SKM-1 (cell line): Measurements from ENCODE around the gene NRF1.
"Not testable (repeated sequence)": the region's sequence is repeated elsewhere in the genome, so short reads cannot be mapped to it uniquely, and the experiment has no call there.

Experiments used
- DNase-seq: peaks from one replicate; lab custom pipeline; 2025; ENCODE audit not compliant: unreplicated experiment; lab: John Stamatoyannopoulos, UW

Gene NRF1

DNA sequence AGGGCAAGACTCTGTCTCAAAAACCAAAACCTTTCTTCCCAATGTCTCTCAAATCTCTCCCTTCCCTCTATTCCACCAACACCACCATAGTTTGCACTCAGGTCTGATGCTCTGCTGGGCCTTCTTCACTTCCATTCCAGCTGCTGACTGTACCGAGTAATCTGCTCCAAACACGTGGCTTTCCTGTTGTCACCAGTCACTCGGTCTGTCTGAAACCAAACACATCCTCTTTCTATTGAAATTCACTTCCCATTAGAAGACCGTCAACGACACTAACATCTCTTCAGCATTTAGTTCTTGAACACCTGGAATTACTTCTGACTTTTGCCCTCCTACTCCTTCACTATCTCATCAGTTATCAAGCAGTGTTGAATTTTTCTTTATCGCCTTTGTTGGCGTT is 4.7 kb upstream of the NRF1 start:
- DNase-seq: peak; percentile 45

- DNase-seq: peak; percentile 51
Measured at GRCh38 chr7:129607471-129608120, 3.9 kb upstream of the NRF1 start.

GRCh38 chr7:129609666-129610065 is 1.9 kb upstream of the NRF1 start:
- no peak for DNase-seq

DNA sequence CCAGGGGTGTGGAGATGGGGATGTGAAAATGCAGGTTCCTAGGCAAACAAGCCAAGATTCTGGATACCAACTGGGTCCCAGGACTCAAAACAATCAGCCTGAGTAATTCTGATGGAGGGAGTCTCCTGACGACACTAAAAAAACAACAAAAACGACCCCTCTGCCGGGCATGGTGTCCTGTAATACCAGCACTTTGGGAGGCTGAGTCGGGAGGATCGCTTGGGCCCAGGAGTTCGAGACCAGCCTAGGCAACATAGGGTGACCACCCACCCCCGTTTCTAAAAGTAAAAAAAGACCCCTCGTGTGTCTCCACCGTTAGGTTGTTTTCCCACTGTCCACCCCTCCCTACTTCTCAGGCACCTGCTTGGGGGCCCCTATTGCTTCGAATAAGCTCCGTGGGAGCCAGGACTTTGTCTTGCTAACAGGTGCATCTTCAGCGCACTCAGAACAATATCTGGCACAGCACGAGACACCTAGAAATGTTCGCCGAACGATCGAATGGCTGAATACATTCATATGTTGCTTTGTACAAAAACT is 743 bp upstream of the NRF1 start:
- no peak for DNase-seq

DNA sequence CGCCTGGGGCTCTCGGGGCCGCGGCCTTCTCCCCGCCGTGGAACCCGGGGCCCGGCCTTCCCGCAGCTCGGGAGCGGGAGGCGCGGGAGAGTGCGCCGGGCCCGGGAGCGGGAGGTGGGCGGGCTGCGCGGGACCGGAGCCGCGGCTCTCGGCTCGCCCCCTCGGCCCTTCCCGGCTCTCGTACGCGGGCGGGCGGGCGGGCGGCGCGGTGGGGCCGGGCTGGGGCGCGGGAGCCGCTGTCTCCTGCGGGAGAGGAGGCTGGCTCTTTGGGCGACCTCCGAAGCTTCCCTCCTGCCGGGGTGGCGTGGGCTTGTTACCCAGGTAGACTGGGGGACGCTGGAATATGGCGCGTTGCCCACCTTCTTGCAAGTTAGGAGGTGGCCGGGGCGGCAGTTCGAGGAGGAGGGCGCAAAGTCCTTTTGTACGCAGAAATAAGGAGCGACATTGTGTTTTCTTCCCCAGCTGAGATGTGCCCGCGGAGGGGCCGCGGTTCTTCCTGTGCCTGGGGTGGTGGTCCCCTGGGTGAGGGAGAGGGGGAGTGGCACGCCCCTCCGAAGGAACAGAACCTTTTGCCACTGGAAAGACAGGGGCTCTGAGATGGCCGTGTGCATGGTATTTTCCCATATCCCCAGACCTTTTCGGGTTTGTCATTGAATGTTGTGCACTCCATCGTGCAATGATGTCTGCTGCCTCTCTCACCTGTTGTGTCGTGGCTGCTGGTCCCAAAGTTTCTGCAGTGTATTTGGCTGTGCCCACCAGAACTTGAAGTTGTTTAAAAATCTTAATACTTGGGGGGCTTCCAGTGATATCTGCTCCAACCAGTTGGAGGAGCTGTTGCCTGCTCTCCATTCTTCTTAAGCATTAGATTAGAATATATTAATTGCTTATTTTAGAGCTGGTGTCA is 844 bp downstream of the NRF1 start:
- no peak for DNase-seq

DNA sequence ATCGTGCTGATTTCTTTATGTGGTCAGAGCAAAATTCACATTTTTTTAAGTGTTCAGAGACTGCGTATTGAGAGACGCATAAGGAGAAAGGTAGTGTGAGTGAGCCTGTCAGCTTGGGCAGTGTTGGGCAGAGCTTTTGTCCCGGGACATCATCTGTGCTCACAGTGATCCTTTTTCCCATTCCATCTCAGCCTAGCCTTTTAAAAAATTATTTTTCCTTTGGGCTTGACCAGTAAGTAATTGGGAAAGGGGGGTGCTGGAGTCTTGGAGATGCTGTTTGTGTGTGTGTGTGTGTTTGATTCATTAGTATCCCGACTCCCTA is 1.5 kb downstream of the NRF1 start:
- no peak for DNase-seq

DNA sequence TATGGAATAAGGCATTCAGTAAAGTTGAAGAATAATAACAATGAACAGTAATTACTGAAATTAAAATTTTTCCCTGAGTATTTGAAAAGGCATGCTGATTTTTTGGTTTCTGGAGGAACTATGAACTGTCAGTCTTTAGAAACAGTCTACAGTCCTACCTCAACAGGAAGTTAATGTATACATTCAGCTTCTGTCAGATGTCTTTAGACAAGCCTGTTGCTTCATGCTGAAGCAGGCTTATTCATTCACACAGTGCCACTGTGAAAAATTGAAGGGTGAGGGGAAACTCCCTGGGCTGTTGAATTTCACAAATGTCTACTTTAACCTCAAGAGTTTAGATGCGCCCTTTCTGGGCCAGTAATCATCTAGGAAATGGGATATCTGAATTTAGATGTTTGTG is 3.5 kb downstream of the NRF1 start:
- DNase-seq: peak; percentile 69

DNA sequence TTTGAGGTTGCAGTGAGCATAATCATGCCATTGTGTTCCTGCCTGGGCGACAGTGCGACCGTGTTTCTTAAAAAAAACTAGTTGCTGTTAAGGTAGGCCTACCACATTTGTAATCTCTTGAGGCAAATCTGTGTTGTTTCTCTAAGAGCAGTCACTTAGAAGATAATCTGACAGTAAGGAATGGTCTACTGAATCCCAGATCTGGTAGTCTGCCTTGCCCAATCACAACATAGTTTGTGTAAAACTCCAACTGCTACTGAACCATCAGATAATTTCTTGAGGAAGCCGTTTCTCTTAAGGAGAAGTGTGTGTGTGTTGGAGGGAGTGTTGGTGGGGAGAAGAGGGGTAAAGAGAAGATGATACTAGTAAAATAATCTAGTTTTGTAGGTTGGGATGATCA is 5.0 kb downstream of the NRF1 start:
- peak; percentile 7 for DNase-seq

GRCh38 chr7:129617178-129617577 is 5.7 kb downstream of the NRF1 start:
- DNase-seq: peak; percentile 50

DNA sequence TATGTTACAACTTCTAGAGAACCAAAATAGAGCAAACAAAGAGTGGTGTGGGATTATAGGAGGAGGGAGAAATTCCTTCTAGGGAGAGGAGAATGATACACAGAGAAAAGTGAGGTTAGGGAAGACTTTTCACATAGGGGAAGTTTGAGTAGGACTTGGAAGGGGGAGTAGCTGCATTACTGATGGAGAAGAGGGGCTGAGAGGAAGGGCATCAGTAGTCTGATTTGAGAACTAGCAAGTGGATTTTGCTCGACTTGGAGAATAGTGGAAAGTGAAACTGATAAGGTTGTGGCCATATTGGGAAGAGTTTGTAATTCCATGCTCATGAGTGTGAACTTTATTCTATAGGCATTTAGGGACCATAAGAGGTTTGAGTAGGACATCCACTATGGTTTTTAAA is 6.1 kb downstream of the NRF1 start:
- no peak for DNase-seq

DNA sequence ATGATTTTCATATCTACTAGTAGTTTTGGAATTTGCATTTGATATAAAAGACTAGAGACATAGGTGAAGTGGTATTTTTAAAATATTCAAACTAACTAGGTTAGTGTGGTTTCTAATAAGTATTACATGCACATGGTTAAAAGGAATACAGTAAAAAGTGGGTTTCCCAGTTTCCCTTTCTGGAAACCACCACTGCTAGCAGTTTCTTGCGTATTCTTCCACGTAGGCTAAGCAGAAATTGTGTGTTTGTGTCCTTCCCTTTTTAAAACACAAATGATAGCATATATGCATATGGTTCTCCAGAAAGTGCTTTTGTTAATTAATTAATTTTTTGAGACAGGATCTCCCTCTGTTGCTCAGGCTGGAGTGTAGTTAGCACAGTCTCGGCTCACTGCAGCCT is 15.4 kb downstream of the NRF1 start:
- no peak for DNase-seq

- no peak for DNase-seq
Measured at GRCh38 chr7:129630341-129630740, 18.8 kb downstream of the NRF1 start.

- DNase-seq: no peak
Measured at GRCh38 chr7:129634361-129635034, 23.0 kb downstream of the NRF1 start.

GRCh38 chr7:129635300-129636029 is 23.9 kb downstream of the NRF1 start:
- DNase-seq: peak; percentile 54

GRCh38 chr7:129636030-129636550 is 24.6 kb downstream of the NRF1 start:
- not testable (repeated sequence) for DNase-seq

DNA sequence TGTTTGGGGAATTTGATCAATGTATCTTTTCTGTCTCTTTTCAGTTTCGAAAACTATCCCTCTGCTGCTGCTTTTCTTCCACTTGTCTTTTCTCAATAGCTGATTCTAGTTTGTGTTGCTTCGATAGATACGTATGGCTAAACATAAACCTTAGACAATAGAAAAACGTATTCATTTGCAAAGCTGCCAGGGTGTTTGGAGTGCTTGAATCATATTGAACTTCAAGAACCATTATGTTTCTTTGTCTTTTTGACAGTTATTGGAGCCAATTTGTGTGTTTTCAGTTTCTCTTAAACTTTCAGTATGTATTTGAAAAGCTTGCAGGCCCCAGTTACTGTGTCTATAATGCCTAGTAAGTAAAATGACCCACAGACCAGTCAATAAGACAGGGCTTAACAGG is 25.1 kb downstream of the NRF1 start:
- DNase-seq: no peak

DNA sequence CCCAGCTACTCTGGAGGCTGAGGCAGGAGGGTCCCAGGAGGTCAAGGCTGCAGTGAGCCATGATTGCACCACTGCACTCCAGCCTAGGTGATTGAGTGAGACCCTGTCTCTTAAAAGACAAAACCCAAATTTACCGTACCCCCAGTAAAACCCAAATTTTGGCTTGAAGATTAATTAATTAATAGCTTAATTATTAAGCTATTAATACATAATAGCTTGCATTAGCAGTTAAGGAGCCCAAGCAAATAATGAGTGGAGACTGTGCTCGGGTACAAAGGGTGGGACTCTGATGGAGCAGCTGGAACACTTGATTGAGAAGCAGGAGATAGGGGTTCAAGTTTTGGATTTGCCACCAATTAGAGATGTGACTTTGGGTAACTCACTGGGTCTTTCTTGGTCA is 28.9 kb downstream of the NRF1 start:
- DNase-seq: no peak

- DNase-seq: no peak
Measured at GRCh38 chr7:129642871-129643549, 31.5 kb downstream of the NRF1 start.

GRCh38 chr7:129643550-129644170 is 32.1 kb downstream of the NRF1 start:
- DNase-seq: no peak
